ENCODE results near the gene UBL3. TPM values are rescaled to one million over a fixed set of nuclear protein-coding genes. Genes with fewer than 3 reads are reported as not detected.

UBL3 gene
- total RNA-seq, 1 experiment from 2014 or later: 11.1 TPM

DNA sequence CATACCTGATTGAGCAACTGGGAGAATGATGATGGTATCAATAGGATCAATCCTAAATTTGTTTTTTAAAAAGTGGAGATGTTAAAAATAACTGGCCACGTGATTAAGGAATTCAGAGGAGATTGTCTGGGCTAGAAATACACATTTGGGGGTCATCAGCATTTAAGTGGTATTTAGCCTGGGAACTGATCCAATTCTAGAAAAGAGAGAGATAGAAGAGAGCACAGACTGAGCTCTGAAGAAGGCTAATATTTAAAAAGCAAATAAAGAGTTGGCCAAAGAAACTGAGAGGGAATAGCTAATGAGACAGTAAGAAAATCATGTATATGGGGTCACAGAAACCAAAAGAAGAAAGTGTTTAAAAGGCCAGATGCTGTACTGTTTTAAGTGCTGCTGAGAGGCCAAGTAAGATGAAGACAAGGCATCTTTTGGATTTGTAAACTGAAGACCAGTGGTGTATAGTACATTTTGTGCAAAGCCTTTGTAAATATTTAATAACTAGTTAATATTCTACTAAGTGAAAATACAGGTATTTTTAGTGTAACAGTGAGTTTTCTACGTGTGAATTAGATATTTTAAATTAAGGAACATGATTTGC, 40.2 kb downstream of the UBL3 start:
- Histone ChIP-seq H3K27ac (ENCODE audit: low read length) (no peak overlapping the region), H3K4me3 (ENCODE audit: low read depth in 2 of 2, low read length in 2 of 2) (no peak overlapping the region), H3K4me1 (ENCODE audit: control insufficient read depth, insufficient read depth, low read length) (peaks cover 2% of the 10 kb centered on the region; the same call in 1 of the 2 replicates), H3K27me3 (ENCODE audit: control insufficient read depth, insufficient read depth, low read length) (no peaks in the 10 kb centered on the region), H3K9me3 (ENCODE audit: control insufficient read depth, insufficient read depth, low read depth, low read length) (no peaks in the 10 kb centered on the region), H3K36me3 (ENCODE audit: control insufficient read depth, insufficient read depth, low read length) (no peaks in the 10 kb centered on the region)
- no TSS peak for BruUV-seq (replicated peaks)
- intact Hi-C loops (cut with micrococcal nuclease; ENCODE audit: unreplicated experiment): no loop called here
- ATAC-seq: no peak
- no peak for DNase-seq (ENCODE audit: low read depth, low spot score)
- ChIA-PET CTCF (no interaction called here), POLR2A (no interaction called here)
- TF ChIP-seq, protein P1, sequence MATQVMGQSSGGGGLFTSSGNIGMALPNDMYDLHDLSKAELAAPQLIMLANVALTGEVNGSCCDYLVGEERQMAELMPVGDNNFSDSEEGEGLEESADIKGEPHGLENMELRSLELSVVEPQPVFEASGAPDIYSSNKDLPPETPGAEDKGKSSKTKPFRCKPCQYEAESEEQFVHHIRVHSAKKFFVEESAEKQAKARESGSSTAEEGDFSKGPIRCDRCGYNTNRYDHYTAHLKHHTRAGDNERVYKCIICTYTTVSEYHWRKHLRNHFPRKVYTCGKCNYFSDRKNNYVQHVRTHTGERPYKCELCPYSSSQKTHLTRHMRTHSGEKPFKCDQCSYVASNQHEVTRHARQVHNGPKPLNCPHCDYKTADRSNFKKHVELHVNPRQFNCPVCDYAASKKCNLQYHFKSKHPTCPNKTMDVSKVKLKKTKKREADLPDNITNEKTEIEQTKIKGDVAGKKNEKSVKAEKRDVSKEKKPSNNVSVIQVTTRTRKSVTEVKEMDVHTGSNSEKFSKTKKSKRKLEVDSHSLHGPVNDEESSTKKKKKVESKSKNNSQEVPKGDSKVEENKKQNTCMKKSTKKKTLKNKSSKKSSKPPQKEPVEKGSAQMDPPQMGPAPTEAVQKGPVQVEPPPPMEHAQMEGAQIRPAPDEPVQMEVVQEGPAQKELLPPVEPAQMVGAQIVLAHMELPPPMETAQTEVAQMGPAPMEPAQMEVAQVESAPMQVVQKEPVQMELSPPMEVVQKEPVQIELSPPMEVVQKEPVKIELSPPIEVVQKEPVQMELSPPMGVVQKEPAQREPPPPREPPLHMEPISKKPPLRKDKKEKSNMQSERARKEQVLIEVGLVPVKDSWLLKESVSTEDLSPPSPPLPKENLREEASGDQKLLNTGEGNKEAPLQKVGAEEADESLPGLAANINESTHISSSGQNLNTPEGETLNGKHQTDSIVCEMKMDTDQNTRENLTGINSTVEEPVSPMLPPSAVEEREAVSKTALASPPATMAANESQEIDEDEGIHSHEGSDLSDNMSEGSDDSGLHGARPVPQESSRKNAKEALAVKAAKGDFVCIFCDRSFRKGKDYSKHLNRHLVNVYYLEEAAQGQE (IDR thresholded peaks at IDR 0.05; ENCODE audit: insufficient read depth in 1 of 2, low read depth in 2 of 2, low read length in 1 of 2): no peak
- in situ Hi-C loops (cut with HindIII; ENCODE audit: low pct_unique_long_range_greater_than_20kb, low sequenced_read_pairs): no loop called here

- no peaks in the 10 kb centered on the region for H3K36me3 ChIP-seq (ENCODE audit: control insufficient read depth, insufficient read depth, low read length)
- no peaks in the 10 kb centered on the region for H3K4me1 ChIP-seq (ENCODE audit: control insufficient read depth, insufficient read depth, low read length)
- no peaks in the 10 kb centered on the region for H3K27me3 ChIP-seq (ENCODE audit: control insufficient read depth, insufficient read depth, low read length)
- CTCF ChIA-PET: no interaction called here
- H3K9me3 ChIP-seq (ENCODE audit: control insufficient read depth, insufficient read depth, low read depth, low read length): no peaks in the 10 kb centered on the region
- no peak overlapping the region for H3K4me3 ChIP-seq (ENCODE audit: low read depth in 2 of 2, low read length in 2 of 2)
- TF ChIP-seq, protein P1 (IDR thresholded peaks at IDR 0.05; ENCODE audit: insufficient read depth in 1 of 2, low read depth in 2 of 2, low read length in 1 of 2): no peak
- TF ChIP-seq POLR2AphosphoS5 (IDR thresholded peaks at IDR 0.05; ENCODE audit: low read depth, low read length): no peak
- TF ChIP-seq TCF7L2 (IDR thresholded peaks at IDR 0.05; ENCODE audit: low read depth, low read length): no peak
- TF ChIP-seq, protein P2, sequence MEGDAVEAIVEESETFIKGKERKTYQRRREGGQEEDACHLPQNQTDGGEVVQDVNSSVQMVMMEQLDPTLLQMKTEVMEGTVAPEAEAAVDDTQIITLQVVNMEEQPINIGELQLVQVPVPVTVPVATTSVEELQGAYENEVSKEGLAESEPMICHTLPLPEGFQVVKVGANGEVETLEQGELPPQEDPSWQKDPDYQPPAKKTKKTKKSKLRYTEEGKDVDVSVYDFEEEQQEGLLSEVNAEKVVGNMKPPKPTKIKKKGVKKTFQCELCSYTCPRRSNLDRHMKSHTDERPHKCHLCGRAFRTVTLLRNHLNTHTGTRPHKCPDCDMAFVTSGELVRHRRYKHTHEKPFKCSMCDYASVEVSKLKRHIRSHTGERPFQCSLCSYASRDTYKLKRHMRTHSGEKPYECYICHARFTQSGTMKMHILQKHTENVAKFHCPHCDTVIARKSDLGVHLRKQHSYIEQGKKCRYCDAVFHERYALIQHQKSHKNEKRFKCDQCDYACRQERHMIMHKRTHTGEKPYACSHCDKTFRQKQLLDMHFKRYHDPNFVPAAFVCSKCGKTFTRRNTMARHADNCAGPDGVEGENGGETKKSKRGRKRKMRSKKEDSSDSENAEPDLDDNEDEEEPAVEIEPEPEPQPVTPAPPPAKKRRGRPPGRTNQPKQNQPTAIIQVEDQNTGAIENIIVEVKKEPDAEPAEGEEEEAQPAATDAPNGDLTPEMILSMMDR (IDR thresholded peaks at IDR 0.05): no peak
- no peak for TF ChIP-seq SIN3A (IDR thresholded peaks at IDR 0.05; ENCODE audit: borderline replicate concordance, insufficient read depth, low read depth, low read length)
- intact Hi-C loops (cut with micrococcal nuclease; ENCODE audit: unreplicated experiment) (no loop called here), in situ Hi-C loops (cut with HindIII; ENCODE audit: low pct_unique_long_range_greater_than_20kb, low sequenced_read_pairs) (no loop called here)
- no peak for DNase-seq (ENCODE audit: low read depth, low spot score)
- no TSS peak for BruUV-seq (replicated peaks)
- ATAC-seq: no peak
- H3K27ac ChIP-seq (ENCODE audit: low read length): no peak overlapping the region
- POLR2A ChIA-PET: interaction anchor here (0.6 kb wide), 1 partner anchor 8 kb away, joined by 4 read pairs; no protein-coding TSS in a partner anchor
Observed at GRCh38 chr13:29808264-29808663, 42.2 kb downstream of the UBL3 start.
